Panc1 (cell line): ENCODE results near the gene IDE. TPM values are rescaled to one million over a fixed set of nuclear protein-coding genes. Genes with fewer than 3 reads are reported as not detected.

Source experiments
- ATAC-seq: fragments of 200-7000 bp; cut with Tn5 transposase; 2 replicates; pipeline ENCODE4 v1.9.1; 2020; ENCODE audit warnings: mild to moderate bottlenecking, moderate library complexity
- BruUV-seq: library from RNA; stranded (reverse); fragments of 400-500 nt; replicated peaks from 2 replicates; lab custom pipeline; 2021; lab: Mats Ljungman, UMichigan
- CTCF ChIA-PET: fragments of 300-600 bp; sonication (Branson Sonifier 250); formaldehyde crosslinking; loops from one replicate; lab custom pipeline; 2022; ENCODE audit warnings: antibody characterized with exemption; lab: Charles Lee
- POLR2A ChIA-PET: fragments of 300-600 bp; sonication (Branson Sonifier 250); formaldehyde crosslinking; loops from one replicate; lab custom pipeline; 2022; ENCODE audit warnings: antibody characterized with exemption; lab: Charles Lee
- DNase-seq: peaks from one replicate; pipeline ENCODE4 v3.0.0-alpha.2; 2010; ENCODE audit warnings: low read depth, low spot score
- H3K27ac ChIP-seq: 2 replicates; pipeline ENCODE4 v1.5.1; 2011; ENCODE audit warnings: mild to moderate bottlenecking, low read length, inconsistent platforms
- H3K27me3 ChIP-seq: fragments of 200-500 bp; sonication (Bioruptor generic); 2 replicates; pipeline ENCODE4 v1.6.0; 2014; ENCODE audit warnings: low read length, inconsistent platforms; ENCODE audit not compliant: control insufficient read depth, insufficient read depth
- H3K36me3 ChIP-seq: fragments of 200-500 bp; sonication (Bioruptor generic); 2 replicates; pipeline ENCODE4 v1.5.1; 2014; ENCODE audit warnings: inconsistent platforms, mild to moderate bottlenecking, low read length, moderate library complexity; ENCODE audit not compliant: control insufficient read depth, insufficient read depth
- H3K4me1 ChIP-seq: 2 replicates; pipeline ENCODE4 v1.5.1; 2011; ENCODE audit warnings: inconsistent platforms, mild to moderate bottlenecking, low read length, moderate library complexity; ENCODE audit not compliant: control insufficient read depth, insufficient read depth
- H3K4me3 ChIP-seq, 2 experiments: 2 replicates each; pipeline ENCODE4 v1.5.1; 2011 to 2012; ENCODE audit warnings: low read depth in 2 of 2, low read length in 2 of 2, mild to moderate bottlenecking in 2 of 2, inconsistent platforms in 1 of 2, moderate library complexity in 1 of 2
- H3K9me3 ChIP-seq: fragments of 200-500 bp; sonication (Bioruptor generic); 2 replicates; pipeline ENCODE4 v1.5.1; 2014; ENCODE audit warnings: low read depth, mild to moderate bottlenecking, inconsistent platforms, low read length, moderate library complexity; ENCODE audit not compliant: control insufficient read depth, insufficient read depth
- POLR2AphosphoS5 ChIP-seq: IDR thresholded peaks from 2 replicates; pipeline ENCODE4 v1.6.1; 2012; ENCODE audit warnings: mild to moderate bottlenecking, low read depth, low read length, moderate library complexity
- SIN3A ChIP-seq: IDR thresholded peaks from 2 replicates; pipeline ENCODE4 v1.6.1; 2012; ENCODE audit warnings: low read depth, mild to moderate bottlenecking, low read length, moderate library complexity, borderline replicate concordance; ENCODE audit not compliant: insufficient read depth
- TCF7L2 ChIP-seq: IDR thresholded peaks from 2 replicates; pipeline ENCODE4 v1.6.1; 2011; ENCODE audit warnings: mild to moderate bottlenecking, low read depth, low read length, inconsistent platforms
- in situ Hi-C: cut with HindIII; loops from 2 replicates; pipeline ENCODE4 v1.10.0; 2016; ENCODE audit warnings: low sequenced_read_pairs, low pct_unique_long_range_greater_than_20kb
- intact Hi-C: fragments of 100-400 bp; cut with micrococcal nuclease; formaldehyde crosslinking; loops from one replicate; pipeline ENCODE4 v1.10.0; 2022; ENCODE audit not compliant: unreplicated experiment
- total RNA-seq: library from RNA; stranded (reverse); gene quantifications from one replicate; pipeline ENCODE4 v1.2.1, GENCODE V29; 2021; ENCODE audit not compliant: unreplicated experiment
- TF ChIP-seq, protein P1 (sequence below), 2 experiments: IDR thresholded peaks; 2 replicates each; pipeline ENCODE4 v1.6.1; 2011 to 2012; ENCODE audit warnings: low read depth in 2 of 2, control low read depth in 1 of 2, low read length in 1 of 2, mild to moderate bottlenecking in 1 of 2, moderate library complexity in 1 of 2; ENCODE audit not compliant: insufficient read depth in 1 of 2
- TF ChIP-seq, protein P2 (sequence below): fragments of 450-650 bp; IDR thresholded peaks from 2 replicates; pipeline ENCODE4 v1.5.1; 2017; ENCODE audit warnings: mild to moderate bottlenecking

IDE gene
- total RNA-seq, 1 experiment from 2014 or later = 79.0 TPM

DNA sequence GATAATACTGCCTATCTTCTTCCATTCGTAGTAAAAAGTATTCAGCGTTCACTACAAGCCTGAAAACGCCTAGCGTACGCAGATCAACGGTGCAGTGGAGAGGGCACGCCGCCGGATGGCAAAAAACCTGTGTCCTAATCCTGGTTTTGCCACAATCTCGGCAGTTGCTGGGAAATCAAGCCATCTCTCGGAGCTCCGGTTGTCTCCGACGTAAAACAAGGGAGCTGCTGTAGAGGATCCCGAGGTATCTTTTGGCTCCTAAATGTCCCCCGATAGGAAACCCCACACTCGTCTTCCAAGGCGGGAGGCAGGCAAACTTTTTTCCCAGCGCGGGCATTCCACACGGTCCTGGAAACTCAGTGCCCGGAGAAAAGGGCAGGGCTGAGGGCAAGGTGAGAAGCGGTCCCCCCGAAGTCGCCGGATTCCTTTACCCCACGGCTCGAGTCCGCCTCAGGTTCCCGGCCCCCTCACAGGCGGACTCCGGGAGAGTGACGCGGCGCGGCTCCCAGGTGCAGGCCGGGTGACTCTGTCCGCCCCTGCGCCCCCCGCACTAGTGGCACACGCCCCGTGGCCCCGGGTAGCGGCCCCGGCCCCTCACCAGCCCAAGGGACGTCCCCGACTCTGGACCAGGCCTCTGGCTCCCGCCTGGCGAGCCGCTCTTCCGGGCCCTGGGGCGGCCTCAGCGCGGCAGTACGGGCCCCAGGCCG lies 649 bp downstream of the IDE start:
- H3K27ac ChIP-seq = peak overlapping the region; percentile 91
- intact Hi-C loops (no loop called here), in situ Hi-C loops (no loop called here)
- peaks cover 20% of the 10 kb centered on the region for H3K4me1 ChIP-seq
- CTCF ChIA-PET = interaction anchor here (2.1 kb wide), 1 partner anchor 56 kb away, joined by 24 read pairs; no protein-coding TSS in a partner anchor
- peak; percentile 50 for ATAC-seq
- no peaks in the 10 kb centered on the region for H3K27me3 ChIP-seq
- no TSS peak for BruUV-seq
- H3K36me3 ChIP-seq = no peaks in the 10 kb centered on the region
- no peak for DNase-seq
- peak overlapping the region; percentile 81 to 93 for H3K4me3 ChIP-seq
- no peaks in the 10 kb centered on the region for H3K9me3 ChIP-seq
- POLR2A ChIA-PET = interaction anchor here (0.7 kb wide), 1 partner anchor 9 kb away, joined by 4 read pairs; no protein-coding TSS in a partner anchor
- TF ChIP-seq POLR2AphosphoS5 (no peak), SIN3A (no peak; the same call in 1 of the 2 replicates), TCF7L2 (no peak)
- TF ChIP-seq, protein P1, sequence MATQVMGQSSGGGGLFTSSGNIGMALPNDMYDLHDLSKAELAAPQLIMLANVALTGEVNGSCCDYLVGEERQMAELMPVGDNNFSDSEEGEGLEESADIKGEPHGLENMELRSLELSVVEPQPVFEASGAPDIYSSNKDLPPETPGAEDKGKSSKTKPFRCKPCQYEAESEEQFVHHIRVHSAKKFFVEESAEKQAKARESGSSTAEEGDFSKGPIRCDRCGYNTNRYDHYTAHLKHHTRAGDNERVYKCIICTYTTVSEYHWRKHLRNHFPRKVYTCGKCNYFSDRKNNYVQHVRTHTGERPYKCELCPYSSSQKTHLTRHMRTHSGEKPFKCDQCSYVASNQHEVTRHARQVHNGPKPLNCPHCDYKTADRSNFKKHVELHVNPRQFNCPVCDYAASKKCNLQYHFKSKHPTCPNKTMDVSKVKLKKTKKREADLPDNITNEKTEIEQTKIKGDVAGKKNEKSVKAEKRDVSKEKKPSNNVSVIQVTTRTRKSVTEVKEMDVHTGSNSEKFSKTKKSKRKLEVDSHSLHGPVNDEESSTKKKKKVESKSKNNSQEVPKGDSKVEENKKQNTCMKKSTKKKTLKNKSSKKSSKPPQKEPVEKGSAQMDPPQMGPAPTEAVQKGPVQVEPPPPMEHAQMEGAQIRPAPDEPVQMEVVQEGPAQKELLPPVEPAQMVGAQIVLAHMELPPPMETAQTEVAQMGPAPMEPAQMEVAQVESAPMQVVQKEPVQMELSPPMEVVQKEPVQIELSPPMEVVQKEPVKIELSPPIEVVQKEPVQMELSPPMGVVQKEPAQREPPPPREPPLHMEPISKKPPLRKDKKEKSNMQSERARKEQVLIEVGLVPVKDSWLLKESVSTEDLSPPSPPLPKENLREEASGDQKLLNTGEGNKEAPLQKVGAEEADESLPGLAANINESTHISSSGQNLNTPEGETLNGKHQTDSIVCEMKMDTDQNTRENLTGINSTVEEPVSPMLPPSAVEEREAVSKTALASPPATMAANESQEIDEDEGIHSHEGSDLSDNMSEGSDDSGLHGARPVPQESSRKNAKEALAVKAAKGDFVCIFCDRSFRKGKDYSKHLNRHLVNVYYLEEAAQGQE (IDR thresholded peaks at IDR 0.05; ENCODE audit: insufficient read depth in 1 of 2, low read depth in 2 of 2, low read length in 1 of 2) = no peak
- TF ChIP-seq, protein P2, sequence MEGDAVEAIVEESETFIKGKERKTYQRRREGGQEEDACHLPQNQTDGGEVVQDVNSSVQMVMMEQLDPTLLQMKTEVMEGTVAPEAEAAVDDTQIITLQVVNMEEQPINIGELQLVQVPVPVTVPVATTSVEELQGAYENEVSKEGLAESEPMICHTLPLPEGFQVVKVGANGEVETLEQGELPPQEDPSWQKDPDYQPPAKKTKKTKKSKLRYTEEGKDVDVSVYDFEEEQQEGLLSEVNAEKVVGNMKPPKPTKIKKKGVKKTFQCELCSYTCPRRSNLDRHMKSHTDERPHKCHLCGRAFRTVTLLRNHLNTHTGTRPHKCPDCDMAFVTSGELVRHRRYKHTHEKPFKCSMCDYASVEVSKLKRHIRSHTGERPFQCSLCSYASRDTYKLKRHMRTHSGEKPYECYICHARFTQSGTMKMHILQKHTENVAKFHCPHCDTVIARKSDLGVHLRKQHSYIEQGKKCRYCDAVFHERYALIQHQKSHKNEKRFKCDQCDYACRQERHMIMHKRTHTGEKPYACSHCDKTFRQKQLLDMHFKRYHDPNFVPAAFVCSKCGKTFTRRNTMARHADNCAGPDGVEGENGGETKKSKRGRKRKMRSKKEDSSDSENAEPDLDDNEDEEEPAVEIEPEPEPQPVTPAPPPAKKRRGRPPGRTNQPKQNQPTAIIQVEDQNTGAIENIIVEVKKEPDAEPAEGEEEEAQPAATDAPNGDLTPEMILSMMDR = no peak

DNA sequence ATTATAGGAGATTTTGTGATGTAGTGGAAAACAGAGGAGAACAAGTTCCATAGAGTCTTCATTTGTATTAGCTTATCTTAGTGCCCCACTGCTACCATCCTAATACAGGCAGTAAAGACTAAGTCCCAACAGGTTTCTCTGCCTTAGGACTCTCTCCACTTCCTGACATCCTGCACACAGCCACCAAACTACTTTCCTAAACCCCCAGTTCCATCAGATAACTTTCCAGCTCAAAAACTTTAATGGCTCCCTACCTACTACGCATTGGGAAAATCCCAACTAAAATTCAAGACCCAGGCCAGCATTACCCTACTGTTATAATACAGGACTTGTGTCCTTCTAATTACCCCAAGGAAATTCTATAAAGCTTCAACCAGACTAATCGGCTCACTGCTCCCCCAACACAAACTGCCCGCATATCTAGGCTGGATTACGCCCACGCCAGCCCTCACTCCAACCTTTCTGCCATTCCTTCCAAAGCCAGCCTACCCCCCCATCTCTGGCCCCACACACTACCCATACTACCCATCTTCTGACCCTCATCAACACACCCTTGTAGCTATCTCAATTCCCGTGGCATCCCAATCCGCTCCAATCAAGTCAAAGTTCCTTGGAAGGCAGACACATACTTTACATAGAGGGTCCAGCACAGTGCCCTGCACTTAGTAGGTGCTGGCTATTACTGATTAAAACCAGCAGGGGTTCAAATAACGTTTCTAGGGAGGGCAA lies 1.4 kb downstream of the IDE start:
- peak overlapping the region; percentile 91 for H3K27ac ChIP-seq
- ATAC-seq = no peak
- POLR2A ChIA-PET = interaction anchor here (0.5 to 0.7 kb wide), 2 partner anchors 8 to 11 kb away, joined by 3 to 6 read pairs; no protein-coding TSS in a partner anchor

More for the DNA sequence above, 1.4 kb downstream of the IDE start:
- no peaks in the 10 kb centered on the region for H3K9me3 ChIP-seq
- TF ChIP-seq SIN3A (0 out of 2 replicates have a peak, but pooled peaks have one; percentile 35), POLR2AphosphoS5 (no peak)
- H3K4me3 ChIP-seq = peak overlapping the region; percentile 81 to 93
- H3K36me3 ChIP-seq = no peaks in the 10 kb centered on the region
- H3K4me1 ChIP-seq = peaks cover 20% of the 10 kb centered on the region
- intact Hi-C loops (no loop called here), in situ Hi-C loops (no loop called here)
- CTCF ChIA-PET = interaction anchor here (1.1 kb wide), 1 partner anchor 55 kb away, joined by 4 read pairs; no protein-coding TSS in a partner anchor
- no peak for DNase-seq
- TSS peak; percentile 81 for BruUV-seq
- no peaks in the 10 kb centered on the region for H3K27me3 ChIP-seq
